NK-92 (cell line): ENCODE measurements around the gene TNS2.

Experiments used
- DNase-seq: peaks from one replicate; lab custom pipeline; 2025; ENCODE audit not compliant: unreplicated experiment; lab: John Stamatoyannopoulos, UW

TNS2 gene

DNA sequence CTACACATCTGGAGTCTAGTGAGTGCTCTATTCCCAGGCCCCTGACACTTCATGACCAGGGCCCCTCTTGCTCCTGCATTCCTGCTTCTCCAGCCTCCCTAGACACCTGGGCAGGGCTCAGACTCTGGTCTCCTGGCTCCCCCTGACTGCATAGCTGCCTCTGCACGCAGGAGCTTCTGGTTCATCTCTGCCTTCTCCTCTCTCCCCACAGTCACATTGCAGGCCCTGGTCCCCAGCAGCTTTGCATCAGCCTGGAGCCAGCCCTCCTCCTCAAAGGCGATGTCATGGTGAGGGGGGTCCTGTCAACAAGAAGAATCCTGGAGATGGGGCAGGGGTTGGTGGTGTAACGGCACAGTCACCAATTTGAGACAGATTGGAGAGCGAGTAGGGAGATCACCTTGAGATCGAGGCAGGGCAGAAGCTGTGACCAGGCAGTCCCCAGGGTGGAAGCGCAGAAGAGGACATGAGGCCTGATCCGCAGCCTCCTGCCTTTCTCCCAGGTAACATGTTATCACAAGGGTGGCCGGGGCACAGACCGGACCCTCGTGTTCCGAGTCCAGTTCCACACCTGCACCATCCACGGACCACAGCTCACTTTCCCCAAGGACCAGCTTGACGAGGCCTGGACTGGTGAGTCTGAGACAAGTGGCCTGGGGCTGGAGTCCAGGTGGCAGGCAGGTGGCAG, 8.1 kb downstream of the TNS2 start:
- no peak for DNase-seq

DNA sequence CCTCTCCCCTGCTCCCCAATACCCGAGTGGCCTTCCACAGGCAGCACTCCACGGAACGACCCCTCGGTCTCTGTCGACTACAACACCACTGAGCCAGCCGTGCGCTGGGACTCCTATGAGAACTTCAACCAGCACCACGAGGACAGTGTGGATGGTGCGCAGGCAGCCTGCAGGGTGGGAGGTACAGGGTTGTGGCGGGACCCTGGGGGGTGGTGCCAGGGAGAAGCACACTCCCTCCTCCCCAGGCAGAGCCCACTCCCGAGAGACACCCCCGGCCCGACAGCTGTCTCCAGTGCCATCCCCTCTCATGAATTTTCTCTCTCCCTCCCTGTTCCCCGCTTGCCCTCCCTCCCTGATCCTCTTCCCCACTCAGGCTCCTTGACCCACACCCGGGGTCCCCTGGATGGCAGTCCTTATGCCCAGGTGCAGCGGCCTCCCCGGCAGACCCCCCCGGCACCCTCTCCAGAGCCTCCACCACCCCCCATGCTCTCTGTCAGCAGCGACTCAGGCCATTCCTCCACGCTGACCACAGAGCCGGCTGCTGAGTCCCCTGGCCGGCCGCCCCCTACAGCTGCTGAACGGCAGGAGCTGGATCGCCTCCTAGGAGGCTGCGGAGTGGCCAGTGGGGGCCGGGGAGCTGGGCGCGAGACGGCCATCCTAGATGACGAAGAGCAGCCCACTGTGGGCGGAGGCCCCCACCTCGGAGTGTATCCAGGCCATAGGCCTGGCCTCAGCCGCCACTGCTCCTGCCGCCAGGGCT, 9.0 kb downstream of the TNS2 start:
- DNase-seq = no peak

DNA sequence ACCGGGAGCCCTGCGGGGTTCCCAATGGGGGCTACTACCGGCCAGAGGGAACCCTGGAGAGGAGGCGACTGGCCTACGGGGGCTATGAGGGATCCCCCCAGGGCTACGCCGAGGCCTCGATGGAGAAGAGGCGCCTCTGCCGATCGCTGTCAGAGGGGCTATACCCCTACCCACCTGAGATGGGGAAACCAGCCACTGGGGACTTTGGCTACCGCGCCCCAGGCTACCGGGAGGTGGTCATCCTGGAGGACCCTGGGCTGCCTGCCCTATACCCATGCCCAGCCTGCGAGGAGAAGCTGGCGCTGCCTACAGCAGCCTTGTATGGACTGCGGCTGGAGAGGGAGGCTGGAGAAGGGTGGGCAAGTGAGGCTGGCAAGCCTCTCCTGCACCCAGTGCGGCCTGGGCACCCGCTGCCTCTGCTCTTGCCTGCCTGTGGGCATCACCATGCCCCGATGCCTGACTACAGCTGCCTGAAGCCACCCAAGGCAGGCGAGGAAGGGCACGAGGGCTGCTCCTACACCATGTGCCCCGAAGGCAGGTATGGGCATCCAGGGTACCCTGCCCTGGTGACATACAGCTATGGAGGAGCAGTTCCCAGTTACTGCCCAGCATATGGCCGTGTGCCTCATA, 9.7 kb downstream of the TNS2 start:
- DNase-seq = no peak

DNA sequence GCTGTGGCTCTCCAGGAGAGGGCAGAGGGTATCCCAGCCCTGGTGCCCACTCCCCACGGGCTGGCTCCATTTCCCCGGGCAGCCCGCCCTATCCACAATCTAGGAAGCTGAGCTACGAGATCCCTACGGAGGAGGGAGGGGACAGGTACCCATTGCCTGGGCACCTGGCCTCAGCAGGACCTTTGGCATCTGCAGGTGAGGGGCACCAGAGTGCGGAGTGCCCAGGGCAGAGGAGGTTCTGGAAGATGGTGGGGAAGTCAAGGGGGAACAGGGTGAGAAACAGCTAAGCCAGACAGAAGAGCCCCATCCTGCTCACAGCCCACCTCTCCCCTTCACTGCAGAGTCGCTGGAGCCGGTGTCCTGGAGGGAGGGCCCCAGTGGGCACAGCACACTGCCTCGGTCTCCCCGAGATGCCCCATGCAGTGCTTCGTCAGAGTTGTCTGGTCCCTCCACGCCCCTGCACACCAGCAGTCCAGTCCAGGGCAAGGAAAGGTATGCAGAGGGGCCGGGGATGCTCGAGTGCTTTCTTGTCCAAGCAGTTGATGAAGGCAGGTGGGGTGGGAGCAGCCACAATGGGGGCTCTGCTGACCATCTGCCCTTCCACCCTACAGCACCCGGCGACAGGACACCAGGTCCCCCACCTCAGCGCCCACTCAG, 10.3 kb downstream of the TNS2 start:
- DNase-seq = no peak

DNA sequence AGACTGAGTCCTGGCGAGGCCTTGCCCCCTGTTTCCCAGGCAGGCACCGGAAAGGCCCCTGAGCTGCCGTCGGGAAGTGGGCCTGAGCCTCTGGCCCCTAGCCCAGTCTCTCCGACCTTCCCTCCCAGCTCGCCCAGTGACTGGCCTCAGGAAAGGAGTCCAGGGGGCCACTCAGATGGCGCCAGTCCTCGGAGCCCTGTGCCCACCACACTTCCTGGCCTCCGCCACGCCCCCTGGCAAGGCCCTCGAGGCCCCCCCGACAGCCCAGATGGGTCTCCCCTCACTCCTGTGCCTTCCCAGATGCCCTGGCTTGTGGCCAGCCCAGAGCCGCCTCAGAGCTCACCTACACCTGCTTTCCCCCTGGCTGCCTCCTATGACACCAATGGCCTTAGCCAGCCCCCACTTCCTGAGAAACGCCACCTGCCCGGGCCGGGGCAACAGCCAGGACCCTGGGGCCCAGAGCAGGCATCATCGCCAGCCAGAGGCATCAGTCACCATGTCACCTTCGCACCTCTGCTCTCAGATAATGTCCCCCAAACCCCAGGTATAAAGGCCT, 10.9 kb downstream of the TNS2 start:
- no peak for DNase-seq

DNA sequence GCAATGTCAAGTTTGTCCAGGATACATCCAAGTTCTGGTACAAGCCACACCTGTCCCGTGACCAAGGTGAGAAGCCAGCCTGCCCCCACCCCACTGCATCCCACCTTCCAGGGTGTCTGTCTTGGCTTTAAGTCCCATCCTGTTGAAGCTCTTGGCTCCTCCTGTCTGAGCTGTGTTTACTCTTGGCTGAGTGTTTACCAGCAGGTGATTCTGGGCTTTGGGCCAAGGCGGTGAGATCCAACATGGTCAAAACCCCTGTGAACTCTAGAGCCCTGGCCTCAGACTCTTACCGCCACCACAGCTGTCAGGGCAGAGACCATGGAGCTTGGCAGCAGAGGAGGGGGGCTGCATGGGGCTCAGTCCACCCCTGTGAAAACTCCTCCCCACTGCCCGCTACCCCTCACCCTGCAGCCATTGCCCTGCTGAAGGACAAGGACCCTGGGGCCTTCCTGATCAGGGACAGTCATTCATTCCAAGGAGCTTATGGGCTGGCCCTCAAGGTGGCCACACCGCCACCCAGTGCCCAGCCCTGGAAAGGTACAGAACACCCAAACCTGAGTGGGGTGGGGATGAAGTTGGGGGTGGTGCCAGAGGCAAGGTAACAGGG, 11.6 kb downstream of the TNS2 start:
- no peak for DNase-seq

DNA sequence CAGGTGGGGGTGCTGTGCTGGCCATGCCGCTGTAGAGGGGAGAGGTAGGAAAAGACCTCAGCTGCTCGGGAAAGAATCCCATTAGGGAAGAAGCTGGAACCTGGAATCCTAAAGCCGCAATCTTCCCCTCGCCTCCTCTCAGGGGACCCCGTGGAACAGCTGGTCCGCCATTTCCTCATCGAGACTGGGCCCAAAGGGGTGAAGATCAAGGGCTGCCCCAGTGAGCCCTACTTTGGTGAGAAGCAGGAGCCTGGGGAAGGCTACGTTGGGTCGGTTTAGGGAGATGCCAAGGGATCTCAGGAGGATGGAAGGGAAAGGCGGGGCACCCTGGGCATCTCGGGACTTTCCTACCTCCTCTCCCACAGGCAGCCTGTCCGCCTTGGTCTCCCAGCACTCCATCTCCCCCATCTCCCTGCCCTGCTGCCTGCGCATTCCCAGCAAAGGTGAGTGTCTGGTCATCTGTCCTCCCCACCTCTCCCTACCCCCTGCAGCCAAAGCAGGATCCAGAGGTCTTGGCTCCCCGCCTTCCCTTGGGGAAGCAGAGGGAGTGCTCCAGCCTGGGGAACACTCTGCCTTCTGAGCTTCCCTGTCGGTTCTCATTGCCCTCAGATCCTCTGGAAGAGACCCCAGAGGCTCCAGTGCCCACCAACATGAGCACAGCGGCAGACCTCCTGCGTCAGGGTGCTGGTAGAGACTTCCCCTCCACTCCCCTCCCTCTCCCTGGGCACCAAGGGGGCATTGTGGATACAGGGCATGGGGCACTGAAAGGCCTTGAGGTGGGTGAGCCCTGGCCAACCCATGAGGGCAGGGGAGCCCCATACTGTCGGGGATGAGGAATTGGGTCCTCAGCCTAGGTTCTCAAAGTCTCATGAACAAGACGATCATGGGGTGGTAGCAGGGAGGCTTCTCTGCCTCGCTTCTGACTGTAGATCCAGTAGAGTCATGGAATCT, 12.4 kb downstream of the TNS2 start:
- DNase-seq = no peak

DNA sequence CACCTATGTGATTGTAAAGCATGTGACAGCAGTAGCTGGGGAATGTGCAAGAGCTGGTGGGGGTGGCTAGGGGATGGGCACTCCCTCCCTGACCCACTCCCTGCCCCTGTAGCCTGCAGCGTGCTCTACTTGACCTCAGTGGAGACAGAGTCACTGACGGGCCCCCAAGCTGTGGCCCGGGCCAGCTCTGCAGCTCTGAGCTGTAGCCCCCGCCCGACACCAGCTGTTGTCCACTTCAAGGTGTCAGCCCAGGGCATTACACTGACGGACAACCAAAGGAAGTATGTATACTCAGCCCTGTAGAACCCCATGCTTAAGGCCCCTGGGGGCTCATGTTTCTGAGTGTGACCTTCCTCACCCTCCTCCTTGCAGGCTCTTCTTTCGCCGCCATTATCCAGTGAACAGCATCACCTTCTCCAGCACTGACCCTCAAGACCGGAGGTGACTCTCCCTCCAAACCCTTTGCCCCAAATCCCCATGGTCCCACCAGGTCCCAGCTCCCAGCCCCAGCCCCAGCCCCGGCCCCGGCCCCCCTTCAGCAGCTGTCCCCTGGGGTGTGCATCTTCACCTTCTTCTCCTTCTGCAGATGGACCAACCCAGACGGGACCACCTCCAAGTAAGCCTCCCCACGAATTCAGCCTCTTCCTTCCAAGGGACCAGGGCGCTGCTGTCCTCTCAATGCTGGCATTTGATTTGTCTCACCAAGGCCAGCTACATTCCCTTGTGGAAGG, 13.3 kb downstream of the TNS2 start:
- DNase-seq = no peak

DNA sequence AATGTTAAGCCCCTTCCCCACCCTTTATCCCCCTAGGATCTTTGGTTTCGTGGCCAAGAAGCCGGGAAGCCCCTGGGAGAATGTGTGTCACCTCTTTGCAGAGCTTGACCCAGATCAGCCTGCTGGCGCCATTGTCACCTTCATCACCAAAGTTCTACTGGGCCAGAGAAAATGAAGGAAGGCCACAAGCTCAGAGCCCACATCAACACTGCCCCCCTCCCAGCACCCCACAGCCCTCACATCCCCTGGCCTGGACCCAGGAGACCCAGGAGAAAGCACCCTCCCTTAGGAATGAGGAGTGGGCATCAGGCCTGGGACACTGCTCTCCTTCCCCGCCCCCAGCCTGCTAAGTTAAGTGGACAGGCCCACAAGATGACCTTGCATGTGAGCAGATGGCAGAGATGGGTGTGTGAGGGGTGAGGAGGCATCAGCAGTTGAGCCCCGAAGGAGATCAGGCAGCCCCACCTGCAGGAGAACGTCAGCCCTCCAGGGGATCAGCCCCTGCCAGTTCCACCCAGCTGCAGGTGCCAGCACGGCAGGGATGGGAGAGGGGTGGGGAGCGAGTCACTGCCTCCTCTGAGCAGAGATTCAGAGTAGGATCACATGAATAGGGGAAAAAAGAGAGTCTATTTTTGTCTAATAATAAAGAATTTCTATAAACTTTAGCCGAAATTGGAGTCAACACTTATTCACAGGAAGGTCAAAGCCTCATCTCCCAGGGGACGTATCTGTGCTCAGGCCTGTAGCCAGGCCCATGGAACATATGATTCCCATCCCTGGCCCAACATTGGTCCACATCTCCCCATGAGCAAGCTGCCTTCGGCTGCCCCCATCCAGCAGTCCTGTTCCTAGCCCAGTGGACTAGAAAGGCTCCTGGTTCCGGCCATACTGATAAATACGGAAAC, 14.1 kb downstream of the TNS2 start:
- no peak for DNase-seq

DNA sequence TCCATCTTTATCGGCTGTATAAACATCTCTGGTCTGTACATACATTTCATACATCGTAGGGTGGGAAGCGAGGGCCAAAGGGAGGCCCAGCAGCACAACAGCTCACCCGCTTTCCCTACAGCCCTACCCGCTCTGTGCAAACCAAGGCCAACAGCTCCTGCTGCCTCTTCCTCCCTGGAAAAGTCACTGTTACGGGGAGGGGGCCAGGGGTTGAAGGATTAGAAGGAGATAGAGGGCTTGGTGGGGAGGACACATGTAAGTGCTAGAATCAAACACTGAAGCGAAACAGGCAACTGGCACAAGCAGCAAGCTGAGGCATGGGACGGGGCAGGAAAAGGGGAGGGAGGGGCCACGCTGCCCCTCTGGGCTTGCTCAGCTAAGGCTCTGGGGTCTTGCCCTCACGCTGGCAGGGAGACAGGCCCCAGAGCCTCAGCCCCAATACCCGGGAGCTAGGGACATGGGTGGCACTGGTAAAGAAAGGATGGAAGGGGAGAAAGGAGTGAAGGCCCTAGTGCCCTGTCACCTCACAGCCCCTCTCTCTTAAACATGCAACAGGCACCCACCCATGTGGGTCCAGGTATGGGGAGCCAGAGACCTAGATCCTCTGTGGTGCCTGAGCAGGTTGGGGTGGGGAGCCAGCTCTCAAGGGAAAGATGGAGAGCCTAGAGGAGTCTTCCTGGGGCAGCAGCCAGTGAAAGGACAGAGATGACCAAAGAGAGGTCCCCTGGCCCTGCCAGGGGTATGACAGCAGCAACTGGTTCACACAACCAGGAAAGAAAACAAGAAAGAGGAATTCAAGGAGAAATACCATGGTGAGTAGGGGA, 15.0 kb downstream of the TNS2 start:
- no peak for DNase-seq

DNA sequence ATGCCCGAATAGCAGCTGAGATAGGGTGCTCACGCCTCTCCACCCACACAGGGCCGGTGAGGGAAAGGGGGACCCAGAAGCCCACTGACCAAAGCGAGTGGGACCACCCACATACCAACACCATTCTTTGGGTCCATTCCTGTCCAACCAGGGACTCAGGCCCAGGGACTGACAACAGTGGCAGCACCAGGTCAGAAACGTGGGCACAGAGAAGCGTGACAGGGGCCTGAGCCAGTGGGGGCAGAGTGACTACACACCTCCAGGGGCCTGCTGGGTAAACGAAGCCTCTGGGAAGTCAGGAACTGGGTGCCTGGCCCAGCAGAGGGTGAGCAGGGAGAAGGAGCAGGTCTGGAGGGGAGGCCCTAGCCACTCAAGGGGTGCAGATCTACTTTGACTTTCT, 15.6 kb downstream of the TNS2 start:
- DNase-seq = no peak

DNA sequence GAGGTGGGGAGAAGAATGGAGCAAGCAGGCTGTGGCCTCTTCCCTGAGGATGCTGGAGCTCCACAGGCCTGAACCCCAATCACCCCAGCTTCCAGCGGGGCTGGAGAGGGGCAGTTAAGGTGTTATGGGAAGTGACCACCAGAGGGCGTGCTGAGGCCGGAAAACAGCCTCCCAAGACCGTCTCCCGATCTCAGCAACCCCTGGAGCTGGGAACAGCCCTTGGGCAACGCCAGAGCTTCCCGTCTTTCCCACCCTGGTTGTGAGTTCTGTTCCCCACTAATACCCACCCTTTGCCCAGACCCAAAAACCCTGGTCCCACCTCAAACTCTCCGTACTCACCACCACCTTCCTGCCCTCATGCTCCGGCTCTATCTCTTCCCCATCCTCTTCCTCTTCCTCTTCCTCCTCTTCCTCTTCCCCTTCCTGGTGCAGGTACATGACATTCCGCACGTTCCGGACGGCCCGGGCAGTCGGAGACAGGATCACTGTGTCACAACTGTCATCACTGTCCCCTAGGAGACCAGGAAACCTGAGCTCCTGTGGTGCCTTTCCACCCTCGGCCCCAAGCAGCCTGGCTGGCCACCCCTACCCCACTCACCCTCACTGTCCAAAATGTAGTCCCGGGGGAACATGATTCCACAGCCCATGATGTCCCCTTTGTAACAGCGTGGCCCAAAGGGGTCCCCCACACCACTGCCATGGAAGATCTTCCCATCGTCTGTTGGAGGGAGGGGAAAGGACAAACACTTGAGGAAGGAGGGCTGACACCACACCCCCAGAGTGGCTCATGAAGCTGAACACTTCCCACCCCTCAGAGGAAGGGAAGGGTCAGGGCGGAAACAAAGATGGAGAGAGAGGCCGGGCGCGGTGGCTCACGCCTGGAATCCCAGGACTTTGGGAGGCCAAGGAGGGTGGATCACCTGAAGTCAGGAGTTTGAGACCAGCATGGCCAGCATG, 16.4 kb downstream of the TNS2 start:
- no peak for DNase-seq

DNA sequence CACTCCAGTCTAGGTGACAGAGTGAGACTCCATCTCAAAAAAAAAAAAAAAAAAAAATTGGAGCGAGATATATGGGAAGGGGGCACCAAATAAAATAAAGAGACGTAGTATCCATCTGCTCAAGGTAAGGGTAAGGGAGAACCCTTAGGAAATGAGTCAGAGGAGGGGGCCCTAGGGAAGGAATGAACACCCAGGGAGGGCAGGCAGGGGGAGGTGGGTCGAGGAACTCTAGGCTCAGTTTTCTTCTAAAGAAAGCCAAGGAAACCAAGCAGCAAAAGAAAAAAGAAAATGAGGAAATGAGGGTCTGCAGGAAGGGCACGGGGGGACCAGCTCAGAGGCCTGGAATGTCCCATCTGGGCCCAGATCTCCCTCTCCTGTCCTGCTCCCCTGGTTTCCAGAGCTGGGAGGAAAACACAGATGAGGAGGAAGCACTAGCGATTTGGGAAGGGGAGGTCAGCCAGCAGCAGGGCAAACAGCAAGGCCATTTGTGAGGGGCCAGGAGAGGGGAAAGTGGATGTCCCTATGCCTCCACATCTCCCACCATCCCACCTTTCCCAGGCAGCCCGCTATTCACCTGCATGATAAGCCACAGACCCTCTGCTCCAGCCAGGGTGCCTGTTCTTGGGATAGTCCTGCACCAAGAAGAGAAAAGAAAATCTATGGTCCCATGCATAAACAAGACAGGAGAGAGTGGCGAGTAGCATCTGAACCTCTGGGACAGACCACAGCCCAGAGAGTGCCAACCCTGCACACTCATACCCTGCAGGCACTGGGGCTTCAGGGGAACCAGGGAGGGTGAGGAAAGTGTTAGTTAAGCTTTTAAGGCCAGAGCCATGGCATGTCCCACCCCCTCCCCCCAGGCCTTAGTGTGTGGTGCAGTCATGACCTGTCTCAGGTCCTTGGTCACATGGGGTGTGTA, 17.5 kb downstream of the TNS2 start:
- DNase-seq = no peak

DNA sequence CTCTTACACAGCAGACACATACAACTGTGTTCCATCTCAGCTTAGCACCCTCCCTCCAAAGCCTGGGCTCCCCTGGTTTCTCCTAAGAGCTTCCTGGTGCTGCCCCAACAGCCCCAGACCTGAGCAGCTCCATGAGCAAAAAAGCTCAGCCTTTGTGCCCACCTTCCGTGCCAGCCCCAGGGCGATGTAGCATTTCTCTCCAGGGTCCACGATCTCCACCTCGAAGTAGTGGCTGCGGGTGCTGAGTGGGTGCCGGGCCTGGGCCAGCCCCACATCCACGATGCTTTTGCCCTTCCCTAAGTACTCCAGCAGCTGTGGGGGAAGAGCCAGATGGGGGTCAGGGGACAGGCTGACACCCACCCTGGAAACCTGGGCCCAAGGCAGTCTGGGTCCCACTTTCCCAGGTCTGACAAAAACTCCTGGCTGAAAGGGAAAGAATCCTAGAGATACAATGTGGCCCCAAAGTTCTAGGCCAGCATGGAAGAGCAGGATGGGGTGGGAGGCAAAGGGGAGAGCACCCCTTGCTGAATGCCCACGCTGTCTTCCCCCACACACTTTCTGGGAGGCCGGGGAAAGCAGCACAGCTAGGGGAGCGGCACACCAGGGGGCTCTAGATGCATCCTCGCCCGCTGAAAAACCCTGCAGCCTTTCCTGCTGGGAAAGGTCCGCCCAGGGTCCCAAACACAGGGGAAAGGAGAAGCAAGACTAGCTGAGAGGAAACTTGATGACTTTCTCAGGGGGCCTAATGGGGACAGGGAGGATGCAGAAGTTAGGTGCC, 18.3 kb downstream of the TNS2 start:
- no peak for DNase-seq
